K562 (cell line): ENCODE measurements around the gene SLIT1. TPM values are rescaled to one million over a fixed set of nuclear protein-coding genes. Genes with fewer than 3 reads are reported as not detected.

Experiments used
- ATAC-seq: fragments of 200-7000 bp; cut with Tn5 transposase; 3 replicates; pipeline ENCODE4 v1.9.1; 2020; ENCODE audit warnings: moderate library complexity
- BruUV-seq: library from RNA; stranded (reverse); fragments of 400-500 nt; replicated peaks from 2 replicates; lab custom pipeline; 2021; lab: Mats Ljungman, UMichigan
- CTCF ChIA-PET: fragments of 300-600 bp; formaldehyde crosslinking; extraction: SDS; loops from one replicate; lab custom pipeline; 2021; ENCODE audit warnings: low intra/inter-chr PET ratio; lab: Yijun Ruan, JAX
- POLR2A ChIA-PET: fragments of 300-600, 350-650 bp; sonication (Branson Sonifier 250); formaldehyde crosslinking; extraction: SDS; loops from one replicate; lab custom pipeline; 2021; ENCODE audit warnings: antibody characterized with exemption, inconsistent platforms; lab: Yijun Ruan, JAX
- DNase-seq, 4 experiments: peaks; one replicate each; pipeline versions ENCODE4 v3.0.0 to v3.0.0-alpha.2; 2011 to 2018; ENCODE audit warnings: low spot score in 3 of 4, mixed read lengths in 3 of 4; ENCODE audit errors: extremely low read depth in 1 of 4
- FAIRE-seq: peaks from 2 replicates; lab custom pipeline; 2011; peaks lifted over from hg19 to GRCh38; lab: Jason Lieb, UNC
- H2AFZ ChIP-seq: 2 replicates; pipeline ENCODE4 v1.6.0; 2011; ENCODE audit warnings: low read depth, low read length, control low read depth, inconsistent platforms
- H3K27ac ChIP-seq: fragments of 200-600 bp; 3 replicates; pipeline ENCODE4 v1.8.0; 2011; ENCODE audit warnings: low read depth, mild to moderate bottlenecking, control low read depth, inconsistent platforms, low read length, moderate library complexity, mixed read lengths; ENCODE audit errors: extremely low read depth
- H3K27me3 ChIP-seq, 2 experiments: fragments of 300-600 bp in 1 of 2; 2 replicates in 1 of 2; 3 replicates in 1 of 2; pipeline versions ENCODE4 v1.6.0 to v1.8.0; 2011; ENCODE audit warnings: inconsistent platforms in 2 of 2, low read length in 2 of 2, mild to moderate bottlenecking in 1 of 2, mixed read lengths in 1 of 2, moderate library complexity in 1 of 2; ENCODE audit not compliant: control insufficient read depth in 2 of 2, insufficient read depth in 2 of 2
- H3K36me3 ChIP-seq: fragments of 300-600 bp; 3 replicates; pipeline ENCODE4 v1.8.0; 2011; ENCODE audit warnings: mild to moderate bottlenecking, low read length, inconsistent platforms; ENCODE audit not compliant: control insufficient read depth, insufficient read depth
- H3K4me1 ChIP-seq, 2 experiments: fragments of 200-600 bp in 1 of 2; replicated peaks in 1 of 2; 2 replicates in 1 of 2; 3 replicates in 1 of 2; pipeline versions ENCODE4 v1.5.1 to v1.8.0; 2011; ENCODE audit warnings: inconsistent platforms in 2 of 2, low read length in 2 of 2, mild to moderate bottlenecking in 1 of 2, mixed read lengths in 1 of 2, moderate library complexity in 1 of 2; ENCODE audit not compliant: control insufficient read depth in 2 of 2, insufficient read depth in 2 of 2
- H3K4me2 ChIP-seq: 2 replicates; pipeline ENCODE4 v1.6.1; 2011; ENCODE audit warnings: low read length, control low read depth, inconsistent platforms, mixed read lengths; ENCODE audit not compliant: insufficient read depth
- H3K4me3 ChIP-seq: fragments of 200-600 bp; sonication (generic), shearing (Covaris generic); 2 replicates; pipeline ENCODE4 v1.5.1; 2016; ENCODE audit warnings: control low read depth, inconsistent platforms
- H3K79me2 ChIP-seq: fragments of 200-600 bp; 3 replicates; pipeline ENCODE4 v1.8.0; 2011; ENCODE audit warnings: low read length, inconsistent platforms; ENCODE audit not compliant: control insufficient read depth, insufficient read depth
- H3K9ac ChIP-seq, 2 experiments: 2 replicates each; pipeline versions ENCODE4 v1.6.0 to v1.6.1; 2011; ENCODE audit warnings: low read depth in 2 of 2, low read length in 2 of 2, control low read depth in 1 of 2, inconsistent platforms in 1 of 2, mild to moderate bottlenecking in 1 of 2, mixed read lengths in 1 of 2; ENCODE audit not compliant: insufficient read depth in 1 of 2
- H3K9me1 ChIP-seq: one replicate; pipeline ENCODE4 v1.6.0; 2011; ENCODE audit warnings: inconsistent platforms, mild to moderate bottlenecking, low read length, moderate library complexity; ENCODE audit not compliant: control insufficient read depth, insufficient read depth
- H3K9me3 ChIP-seq: replicated peaks from 2 replicates; pipeline ENCODE4 v1.5.1; 2011; ENCODE audit warnings: low read depth, low read length, inconsistent platforms; ENCODE audit not compliant: control insufficient read depth, insufficient read depth
- H4K20me1 ChIP-seq: replicated peaks from 2 replicates; pipeline ENCODE4 v1.6.1; 2011; ENCODE audit warnings: low read length, inconsistent platforms, mixed read lengths; ENCODE audit not compliant: control insufficient read depth, insufficient read depth
- DACH1 ChIP-seq: fragments of 450-650 bp; IDR thresholded peaks from 2 replicates; pipeline ENCODE4 v1.6.1; 2018; ENCODE audit not compliant: partially characterized antibody
- FOS ChIP-seq: IDR thresholded peaks from 3 replicates; pipeline ENCODE4 v1.6.1; 2011; ENCODE audit not compliant: insufficient read length; ENCODE audit errors: extremely low read depth
- FOXO4 ChIP-seq: fragments of 450-650 bp; formaldehyde crosslinking; IDR thresholded peaks from 2 replicates; pipeline ENCODE4 v1.4.0; 2020; ENCODE audit warnings: mild to moderate bottlenecking, moderate library complexity
- MCM7 ChIP-seq, 2 experiments: fragments of 450-650 bp; IDR thresholded peaks; 2 replicates each; pipeline ENCODE4 v1.6.1; 2016 to 2018
- NR2C1 ChIP-seq, 2 experiments: fragments of 450-650 bp; IDR thresholded peaks; 2 replicates each; pipeline ENCODE4 v1.6.1; 2017; ENCODE audit warnings: mild to moderate bottlenecking in 2 of 2, antibody characterized with exemption in 1 of 2, inconsistent platforms in 1 of 2, missing compliant biosample characterization in 1 of 2, missing genetic modification characterization in 1 of 2
- NR2C2 ChIP-seq, 2 experiments: fragments of 200-800 bp in 1 of 2; sonication (Bioruptor generic) in 1 of 2; sonication (generic) in 1 of 2; formaldehyde crosslinking in 1 of 2; IDR thresholded peaks; 2 replicates each; pipeline versions ENCODE4 v1.6.1 to v1.8.0; 2016 to 2022; ENCODE audit warnings: mild to moderate bottlenecking in 1 of 2, missing compliant biosample characterization in 1 of 2, missing genetic modification characterization in 1 of 2, missing genetic modification reagents in 1 of 2
- ZNF224 ChIP-seq: sonication (generic); formaldehyde crosslinking; IDR thresholded peaks from 2 replicates; pipeline ENCODE4 v1.8.0; 2022; ENCODE audit warnings: mild to moderate bottlenecking, missing genetic modification reagents
- WGBS: fragments of 100-300 bp; shearing (Covaris generic); methylation state at CpG from one replicate; pipeline ENCODE4 v1.1.6; 2016; ENCODE audit warnings: low coverage, mixed read lengths; ENCODE audit not compliant: insufficient coverage; ENCODE audit errors: missing lambda C conversion rate; 5-methylcytosine and 5-hydroxymethylcytosine counted together
- in situ Hi-C: fragments of 300-500 bp; cut with MboI; formaldehyde crosslinking; loops from 4 replicates; pipeline ENCODE4 v1.15.0; 2018; ENCODE audit warnings: inconsistent platforms, mixed read lengths
- intact Hi-C: fragments of 100-400 bp; cut with micrococcal nuclease; formaldehyde crosslinking; loops from 2 replicates; pipeline ENCODE4 v1.14.2; 2022
- polyA plus RNA-seq, 8 experiments: library from polyadenylated mRNA; depleted of rRNA in 4 of 8; stranded (reverse) in 5 of 8; unstranded in 3 of 8; fragments of >200 nt; fragmentation: Nextera tagmentation in 2 of 8; fragmentation: Illumina TruSeq in 1 of 8; extraction: Ambion mirVana in 2 of 8; extraction: Trizol in 1 of 8; gene quantifications; 2 replicates each; pipeline versions ENCODE4 v1.2.1 to v1.2.3, GENCODE V29; 2011 to 2014; ENCODE audit warnings: inconsistent platforms in 1 of 8, missing spikeins in 1 of 8
- total RNA-seq, 7 experiments: library from RNA; depleted of rRNA in 6 of 7; stranded (reverse); fragments of >200 nt in 6 of 7; fragmentation: Illumina TruSeq in 2 of 7; extraction: Trizol in 2 of 7; gene quantifications; 2 replicates each; pipeline versions ENCODE4 v1.2.1 to v1.2.3, GENCODE V29; 2011 to 2021; ENCODE audit warnings: low replicate concordance in 1 of 7

SLIT1 gene
- total and polyA plus RNA-seq, 9 of the 15 experiments (the other 6 are each of a cell fraction or from before 2014, with no cell fraction given): 0.01 to 0.11 (median 0.04) TPM; not detected in 3

DNA sequence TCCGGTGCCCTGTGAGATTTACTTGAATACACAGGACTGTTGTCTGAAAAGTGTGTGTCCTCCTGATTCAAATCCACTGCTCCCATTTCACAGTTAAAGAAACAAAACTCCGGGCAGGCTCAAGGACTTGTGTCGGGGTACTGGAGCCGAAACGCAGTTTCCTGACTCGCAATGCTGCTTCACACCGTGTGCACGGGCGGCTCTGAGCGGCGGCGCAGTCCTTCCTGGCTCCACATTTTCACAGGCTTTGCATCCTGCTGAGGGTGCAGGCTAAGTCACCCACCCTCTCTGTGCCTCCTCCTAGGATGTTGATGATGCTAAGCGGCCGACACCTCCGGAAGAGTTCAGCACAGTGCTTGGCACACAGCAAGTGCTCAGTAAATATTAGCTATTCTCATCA, 65.4 kb downstream of the SLIT1 start:
- 3% methylated on average over 8 of the region's 15 CpGs for WGBS
- in situ Hi-C loops (no loop called here), intact Hi-C loops (no loop called here)
- ChIA-PET POLR2A (interaction anchor here (1.3 kb wide), 1 partner anchor 8 kb away, joined by 6 read pairs; no protein-coding TSS in a partner anchor), CTCF (no interaction called here)
- Histone ChIP-seq H3K9me1 (no peaks in the 10 kb centered on the region), H4K20me1 (no peaks in the 10 kb centered on the region), H3K9me3 (no peaks in the 10 kb centered on the region), H3K27me3 (peaks cover 20 to 64% of the 10 kb centered on the region in 2 experiments; a peak in 4 of 5 replicates), H3K36me3 (no peaks in the 10 kb centered on the region), H3K9ac (no peak overlapping the region; a peak in 1 of 4 replicates), H3K27ac (no peak overlapping the region), H3K4me1 (no peaks in the 10 kb centered on the region; a peak in 1 of 5 replicates), H2AFZ (no peak overlapping the region), H3K79me2 (no peaks in the 10 kb centered on the region), H3K4me2 (no peak overlapping the region), H3K4me3 (no peak overlapping the region)
- no peak for ATAC-seq
- no peak for FAIRE-seq
- no TSS peak for BruUV-seq
- no peak for TF ChIP-seq FOS
- TF ChIP-seq MCM7 (IDR thresholded peaks at IDR 0.05): no peak
- TF ChIP-seq DACH1: no peak
- TF ChIP-seq ZNF224 (CRISPR knock-in tag): no peak
- no peak for DNase-seq

DNA sequence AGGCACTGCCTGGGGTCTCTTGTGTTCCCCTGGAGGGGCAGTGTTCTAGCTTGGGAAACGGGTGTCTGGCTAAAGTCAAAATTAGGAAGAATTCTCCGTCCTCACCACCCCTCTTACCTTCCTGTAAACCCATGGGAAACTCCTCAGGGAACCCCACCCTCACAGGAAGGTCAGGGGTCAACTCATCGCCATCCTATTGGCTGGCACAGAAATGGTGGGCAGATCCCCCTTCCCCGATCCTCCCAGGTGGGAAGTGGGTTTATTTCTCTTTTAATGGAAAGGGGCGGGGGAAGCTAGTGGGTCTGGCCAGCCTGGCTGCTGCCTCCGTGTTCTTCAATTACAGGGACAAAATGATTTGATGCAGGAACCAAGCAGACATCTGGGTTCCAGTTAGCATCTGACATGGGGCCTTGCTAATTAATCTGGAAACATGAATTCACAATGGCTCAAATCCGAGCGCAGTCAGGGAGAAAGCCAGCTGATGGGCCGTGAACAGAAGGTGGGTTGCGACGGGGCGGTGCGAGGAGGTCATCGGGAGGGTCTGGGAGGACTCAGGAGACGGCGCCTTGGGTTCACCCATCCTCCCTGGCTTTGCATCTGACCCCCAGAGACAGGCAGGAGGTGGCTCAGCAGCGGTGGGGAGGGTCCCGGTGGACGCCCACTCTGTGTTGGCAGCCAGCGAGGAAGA, 66.6 kb downstream of the SLIT1 start:
- WGBS: 7% methylated on average over 17 of the region's 20 CpGs

More for the DNA sequence above, 66.6 kb downstream of the SLIT1 start:
- Histone ChIP-seq H3K4me3 (no peak overlapping the region), H3K9ac (no peak overlapping the region), H3K79me2 (no peaks in the 10 kb centered on the region), H4K20me1 (no peaks in the 10 kb centered on the region), H3K9me3 (no peaks in the 10 kb centered on the region), H3K36me3 (no peaks in the 10 kb centered on the region), H3K27ac (no peak overlapping the region), H3K4me2 (no peak overlapping the region), H3K9me1 (no peaks in the 10 kb centered on the region), H3K4me1 (no peaks in the 10 kb centered on the region; a peak in 1 of 5 replicates), H3K27me3 (peaks cover 18 to 66% of the 10 kb centered on the region in 2 experiments; a peak in 4 of 5 replicates), H2AFZ (no peak overlapping the region)
- BruUV-seq: no TSS peak
- ChIA-PET POLR2A (interaction anchor here (0.5 to 1.3 kb wide), 2 partner anchors 9 to 922 kb away, joined by 3 to 6 read pairs; no protein-coding TSS in a partner anchor), CTCF (no interaction called here)
- TF ChIP-seq NR2C2 (CRISPR knock-in tag; IDR thresholded peaks at IDR 0.05) (no peak), NR2C2 (tag; IDR thresholded peaks at IDR 0.05) (peak; percentile 34; the same call in 1 of the 2 replicates), NR2C1 (IDR thresholded peaks at IDR 0.05) (peak; percentile 25; the same call in 1 of the 2 replicates), NR2C1 (tag; IDR thresholded peaks at IDR 0.05) (0 out of 2 replicates have a peak, but pooled peaks have one; percentile 26), FOXO4 (CRISPR knock-in tag) (no peak)
- FAIRE-seq: no peak
- intact Hi-C loops: no loop called here
- no peak for ATAC-seq
- in situ Hi-C loops: no loop called here
- DNase-seq: no peak
